HuH-7 (cell line): ENCODE data around the gene CDH5.
"Not testable (repeated sequence)": the region's sequence is repeated elsewhere in the genome, so short reads cannot be mapped to it uniquely, and the experiment has no call there.

Experiments used
- DNase-seq: peaks from one replicate; pipeline ENCODE4 v3.0.0; 2011; ENCODE audit warnings: low spot score

Gene CDH5

DNA sequence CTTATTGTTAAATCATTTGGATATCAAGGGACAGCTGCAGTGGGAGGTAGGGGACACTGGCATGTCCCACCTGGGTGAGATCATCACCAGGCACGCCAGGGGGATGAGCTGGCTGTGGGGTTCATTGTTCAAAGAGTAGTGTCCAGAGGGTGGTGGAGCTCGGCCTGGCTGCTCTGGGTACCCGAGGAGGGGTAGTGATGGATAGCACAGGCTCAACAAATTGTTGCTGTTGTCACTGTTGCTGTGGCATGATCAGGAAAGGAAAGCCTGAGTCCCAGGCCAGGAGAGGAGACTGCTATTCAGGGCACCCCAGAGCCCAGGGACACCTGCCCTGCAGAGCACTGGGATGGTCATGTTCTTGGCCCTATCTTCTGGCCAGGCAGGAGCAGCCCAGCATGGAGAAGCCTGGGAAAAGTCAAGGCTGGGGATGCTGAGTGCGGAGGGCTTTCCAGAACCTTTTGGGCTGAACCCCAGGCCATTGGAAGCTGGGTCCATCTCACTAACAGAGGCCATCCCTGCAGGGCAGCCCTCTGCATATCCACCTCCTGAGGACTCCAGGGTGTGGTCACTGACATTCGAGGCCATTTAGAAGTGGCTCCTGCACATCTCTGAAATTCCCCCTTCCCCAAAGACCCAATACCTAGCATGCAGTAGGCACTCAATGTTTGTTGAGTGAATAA, 72.7 kb downstream of the CDH5 start:
- no peak for DNase-seq

DNA sequence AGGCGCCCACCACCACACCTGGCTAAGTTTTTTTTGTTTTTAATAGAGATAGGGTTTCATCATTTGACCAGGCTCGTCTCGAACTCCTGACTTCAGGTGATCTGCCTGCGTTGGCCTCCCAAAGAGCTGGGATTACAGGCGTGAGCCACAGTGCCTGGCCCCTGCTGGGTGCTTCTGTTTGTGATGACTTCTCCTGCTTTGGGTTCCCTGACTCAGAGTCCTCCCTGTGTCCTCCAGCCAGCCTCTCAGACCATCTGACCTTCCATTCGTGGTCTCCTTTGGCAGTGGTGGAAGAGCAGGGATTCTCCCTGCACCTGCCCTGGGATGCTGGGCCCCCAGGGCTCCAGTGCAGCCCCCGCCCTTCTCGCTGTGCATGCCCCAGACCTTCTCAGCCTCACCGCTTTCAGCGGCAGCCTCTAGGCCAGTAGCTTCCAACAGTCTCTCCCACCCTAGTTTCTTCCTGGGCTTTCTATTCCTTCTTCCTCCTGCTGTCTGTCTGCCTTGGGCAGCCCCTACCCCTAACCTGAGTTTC, 73.8 kb downstream of the CDH5 start:
- no peak for DNase-seq

GRCh38 chr16:66440970-66441369, 74.5 kb downstream of the CDH5 start:
- DNase-seq: no peak

- DNase-seq: no peak
Observed at GRCh38 chr16:66441586-66442375, 75.3 kb downstream of the CDH5 start.

GRCh38 chr16:66442502-66443268, 76.2 kb downstream of the CDH5 start:
- DNase-seq: no peak

GRCh38 chr16:66443269-66443652, 76.8 kb downstream of the CDH5 start:
- no peak for DNase-seq

- no peak for DNase-seq
Observed at GRCh38 chr16:66444049-66444481, 77.6 kb downstream of the CDH5 start.

DNA sequence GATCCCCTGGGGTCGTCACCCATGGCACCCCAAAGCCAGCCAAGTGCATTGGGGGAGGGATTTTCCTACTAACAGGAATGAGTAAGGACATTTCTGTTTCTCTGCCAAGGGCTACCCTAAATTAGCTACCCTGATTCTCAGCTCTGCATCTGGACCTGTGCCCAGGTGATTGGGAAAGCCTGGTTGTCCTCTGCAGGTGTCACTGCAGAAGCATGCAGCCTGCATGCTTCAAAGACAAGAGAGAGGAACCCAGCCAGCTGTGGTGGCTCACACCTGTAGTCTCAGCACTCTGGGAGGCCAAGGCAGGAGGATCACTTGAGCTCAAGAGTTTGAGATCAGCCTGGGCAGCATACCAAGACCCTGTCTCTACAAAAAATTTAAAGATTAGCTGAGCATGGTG, 80.2 kb downstream of the CDH5 start:
- no peak for DNase-seq

GRCh38 chr16:66447491-66447890, 81.0 kb downstream of the CDH5 start:
- no peak for DNase-seq

DNA sequence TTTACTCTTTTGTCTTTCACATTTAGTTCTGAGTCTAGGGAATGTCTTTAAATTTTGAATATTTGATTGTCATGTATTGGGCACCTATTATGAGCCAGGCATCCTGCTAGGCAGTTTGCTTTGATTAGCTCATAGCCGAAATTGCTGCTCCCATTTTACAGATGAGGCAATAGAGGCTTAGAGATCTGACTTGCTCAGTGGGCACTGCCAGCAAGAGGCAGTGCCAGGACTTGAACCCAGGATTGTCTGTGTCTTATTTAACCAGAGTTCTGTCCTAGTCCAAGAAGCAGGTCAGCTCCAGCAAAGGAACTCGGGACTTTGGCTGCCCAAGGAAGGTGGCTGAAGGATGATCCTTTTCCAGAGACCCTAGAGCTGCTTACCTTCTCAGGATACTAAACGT, 85.1 kb downstream of the CDH5 start:
- DNase-seq: no peak

GRCh38 chr16:66453230-66453629, 86.7 kb downstream of the CDH5 start:
- not testable (repeated sequence) for DNase-seq
